Lower leg skin (tissue), 3 donors: ENCODE data around the gene MRPL46.

Experiments
- POLR2A ChIP-seq, 2 donors: fragments of 450-650 bp; IDR thresholded peaks; one replicate each; pipeline ENCODE4 v1.6.1; 2016 to 2017; ENCODE audit warnings: antibody characterized with exemption in 2 of 2, mild to moderate bottlenecking in 1 of 2, moderate library complexity in 1 of 2
- TF ChIP-seq, protein P1 (sequence below), 3 donors: fragments of 450-650 bp; IDR thresholded peaks; one replicate each; pipeline ENCODE4 v1.5.1; 2016; ENCODE audit warnings: antibody characterized with exemption in 3 of 3, mild to moderate bottlenecking in 3 of 3, moderate library complexity in 2 of 3

GRCh38 chr15:88512078-88512477, 44.9 kb upstream of the MRPL46 start:
- TF ChIP-seq, protein P1, sequence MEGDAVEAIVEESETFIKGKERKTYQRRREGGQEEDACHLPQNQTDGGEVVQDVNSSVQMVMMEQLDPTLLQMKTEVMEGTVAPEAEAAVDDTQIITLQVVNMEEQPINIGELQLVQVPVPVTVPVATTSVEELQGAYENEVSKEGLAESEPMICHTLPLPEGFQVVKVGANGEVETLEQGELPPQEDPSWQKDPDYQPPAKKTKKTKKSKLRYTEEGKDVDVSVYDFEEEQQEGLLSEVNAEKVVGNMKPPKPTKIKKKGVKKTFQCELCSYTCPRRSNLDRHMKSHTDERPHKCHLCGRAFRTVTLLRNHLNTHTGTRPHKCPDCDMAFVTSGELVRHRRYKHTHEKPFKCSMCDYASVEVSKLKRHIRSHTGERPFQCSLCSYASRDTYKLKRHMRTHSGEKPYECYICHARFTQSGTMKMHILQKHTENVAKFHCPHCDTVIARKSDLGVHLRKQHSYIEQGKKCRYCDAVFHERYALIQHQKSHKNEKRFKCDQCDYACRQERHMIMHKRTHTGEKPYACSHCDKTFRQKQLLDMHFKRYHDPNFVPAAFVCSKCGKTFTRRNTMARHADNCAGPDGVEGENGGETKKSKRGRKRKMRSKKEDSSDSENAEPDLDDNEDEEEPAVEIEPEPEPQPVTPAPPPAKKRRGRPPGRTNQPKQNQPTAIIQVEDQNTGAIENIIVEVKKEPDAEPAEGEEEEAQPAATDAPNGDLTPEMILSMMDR (IDR thresholded peaks at IDR 0.05), result no peak
- no peak for TF ChIP-seq POLR2A (IDR thresholded peaks at IDR 0.05)
